Keratinocyte (primary cell): ENCODE data around the gene ENOSF1. TPM values are rescaled to one million over a fixed set of nuclear protein-coding genes. Genes with fewer than 3 reads are reported as not detected.
A peak's percentile ranks its signal among the peaks of the same experiment; 100 is the strongest.

Source experiments
- DNase-seq: peaks from one replicate; pipeline ENCODE4 v3.0.0-alpha.2; 2011; ENCODE audit warnings: low read depth, missing footprints, low spot score
- FAIRE-seq: peaks from 2 replicates; lab custom pipeline; 2011; peaks lifted over from hg19 to GRCh38; lab: Jason Lieb, UNC
- H2AFZ ChIP-seq: 2 replicates; pipeline ENCODE4 v1.6.0; 2012; ENCODE audit warnings: low read length, control low read depth, inconsistent platforms; ENCODE audit not compliant: control insufficient read depth
- H3K27ac ChIP-seq: 2 replicates; pipeline ENCODE4 v1.5.1; 2011; ENCODE audit warnings: low read length; ENCODE audit not compliant: control insufficient read depth, insufficient read depth
- H3K27me3 ChIP-seq: 3 replicates; pipeline ENCODE4 v1.6.0; 2011; ENCODE audit warnings: low read length; ENCODE audit not compliant: control insufficient read depth, insufficient read depth; ENCODE audit errors: extremely low read depth
- H3K36me3 ChIP-seq, 2 experiments: 2 replicates in 1 of 2; 3 replicates in 1 of 2; pipeline ENCODE4 v1.5.1; 2011; ENCODE audit warnings: low read length in 2 of 2, mild to moderate bottlenecking in 1 of 2; ENCODE audit not compliant: control insufficient read depth in 2 of 2, insufficient read depth in 2 of 2; ENCODE audit errors: extremely low read depth in 1 of 2
- H3K4me1 ChIP-seq: 3 replicates; pipeline ENCODE4 v1.5.1; 2011; ENCODE audit warnings: low read length; ENCODE audit not compliant: control insufficient read depth, insufficient read depth; ENCODE audit errors: extremely low read depth
- H3K4me2 ChIP-seq: 3 replicates; pipeline ENCODE4 v1.6.0; 2011; ENCODE audit warnings: low read depth, low read length; ENCODE audit not compliant: control insufficient read depth, insufficient read depth; ENCODE audit errors: extremely low read depth
- H3K4me3 ChIP-seq, 3 experiments: fragments of 200-600 bp in 1 of 3; sonication (generic) in 1 of 3; 2 replicates in 2 of 3; 3 replicates in 1 of 3; pipeline ENCODE4 v1.5.1; 2011 to 2016; ENCODE audit warnings: low read length in 3 of 3, mild to moderate bottlenecking in 3 of 3, control low read depth in 2 of 3, inconsistent platforms in 1 of 3, low read depth in 1 of 3, mixed read lengths in 1 of 3, mixed run types in 1 of 3, moderate library complexity in 1 of 3; ENCODE audit not compliant: control insufficient read depth in 2 of 3, insufficient read depth in 2 of 3; ENCODE audit errors: extremely low read depth in 1 of 3
- H3K79me2 ChIP-seq: 2 replicates; pipeline ENCODE4 v1.6.0; 2012; ENCODE audit warnings: low read length; ENCODE audit not compliant: control insufficient read depth, insufficient read depth
- H3K9ac ChIP-seq: 3 replicates; pipeline ENCODE4 v1.6.0; 2011; ENCODE audit warnings: low read length; ENCODE audit not compliant: control insufficient read depth, insufficient read depth; ENCODE audit errors: extremely low read depth
- H3K9me1 ChIP-seq: 3 replicates; pipeline ENCODE4 v1.6.0; 2011; ENCODE audit warnings: low read length; ENCODE audit not compliant: control insufficient read depth, insufficient read depth; ENCODE audit errors: extremely low read depth
- H3K9me3 ChIP-seq: 2 replicates; pipeline ENCODE4 v1.5.1; 2012; ENCODE audit warnings: low read depth, low read length; ENCODE audit not compliant: control insufficient read depth
- H4K20me1 ChIP-seq: 3 replicates; pipeline ENCODE4 v1.6.0; 2011; ENCODE audit warnings: low read length; ENCODE audit not compliant: control insufficient read depth, insufficient read depth; ENCODE audit errors: extremely low read depth
- EZH2 ChIP-seq: IDR thresholded peaks from one replicate; pipeline ENCODE4 v1.6.1; 2012; ENCODE audit warnings: inconsistent platforms, mild to moderate bottlenecking, low read length, moderate library complexity
- dilution Hi-C: fragments of 300-500 bp; cut with MboI; formaldehyde crosslinking; loops from one replicate; pipeline ENCODE4 v1.7.0; 2020; ENCODE audit warnings: low sequenced_read_pairs; ENCODE audit not compliant: extremely low pct_ligation_motif_present
- polyA plus RNA-seq, 5 experiments: library from polyadenylated mRNA; depleted of rRNA in 3 of 5; stranded (reverse) in 3 of 5; stranded (forward) in 1 of 5; unstranded in 1 of 5; fragments of >200 nt; gene quantifications; 1 replicate in 1 of 5; 2 replicates in 3 of 5; 3 replicates in 1 of 5; pipeline versions ENCODE4 v1.2.1 to v1.2.3, GENCODE V29; 2011 to 2012; ENCODE audit warnings: missing spikeins in 2 of 5, low read depth in 1 of 5, low replicate concordance in 1 of 5
- TF ChIP-seq, protein P1 (sequence below), 3 experiments: IDR thresholded peaks in 1 of 3; conservative IDR thresholded peaks in 1 of 3; optimal IDR thresholded peaks in 1 of 3; 2 replicates in 2 of 3; 3 replicates in 1 of 3; pipeline versions ENCODE3 to v1.5.1; 2011; ENCODE audit warnings: low read length in 3 of 3, mild to moderate bottlenecking in 3 of 3, moderate library complexity in 2 of 3, control low read depth in 1 of 3, inconsistent platforms in 1 of 3; ENCODE audit not compliant: insufficient read depth in 2 of 3; ENCODE audit errors: extremely low read depth in 1 of 3

ENOSF1 gene
- polyA plus RNA-seq, 1 donor (not counting 4 experiments of a cell fraction or from before 2014, with no cell fraction given) = 27.6 TPM

DNA sequence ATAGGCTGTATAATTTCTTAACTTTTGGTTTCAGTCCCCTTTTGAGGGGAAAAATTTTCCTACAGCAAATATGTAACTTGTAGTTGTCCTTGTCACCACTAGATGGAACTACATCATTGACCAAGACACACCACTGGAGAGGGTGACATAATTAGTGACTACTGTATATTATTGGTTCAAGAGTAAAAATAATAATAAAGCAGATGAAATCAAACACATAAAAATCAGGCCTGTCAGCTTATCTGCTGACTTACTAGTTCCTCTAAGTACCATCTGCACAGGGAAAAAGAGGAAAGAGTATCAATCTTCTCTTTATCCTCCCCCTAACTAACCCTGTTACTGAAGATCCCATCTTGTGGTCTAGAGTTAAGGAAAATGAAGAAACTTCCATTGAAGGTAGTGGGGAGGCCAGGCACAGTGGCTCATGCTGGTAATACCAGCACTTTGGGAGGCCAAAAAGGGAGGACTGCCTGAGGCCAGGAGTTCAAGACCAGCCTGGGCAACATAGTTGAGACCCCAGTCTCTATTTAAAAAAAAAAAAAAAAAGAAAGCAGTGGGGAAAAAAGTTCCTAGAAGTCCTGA is 29.6 kb upstream of the ENOSF1 start:
- H3K9ac ChIP-seq = no peak overlapping the region
- no peaks in the 10 kb centered on the region for H3K4me1 ChIP-seq
- TF ChIP-seq EZH2 = no peak
- TF ChIP-seq, protein P1, sequence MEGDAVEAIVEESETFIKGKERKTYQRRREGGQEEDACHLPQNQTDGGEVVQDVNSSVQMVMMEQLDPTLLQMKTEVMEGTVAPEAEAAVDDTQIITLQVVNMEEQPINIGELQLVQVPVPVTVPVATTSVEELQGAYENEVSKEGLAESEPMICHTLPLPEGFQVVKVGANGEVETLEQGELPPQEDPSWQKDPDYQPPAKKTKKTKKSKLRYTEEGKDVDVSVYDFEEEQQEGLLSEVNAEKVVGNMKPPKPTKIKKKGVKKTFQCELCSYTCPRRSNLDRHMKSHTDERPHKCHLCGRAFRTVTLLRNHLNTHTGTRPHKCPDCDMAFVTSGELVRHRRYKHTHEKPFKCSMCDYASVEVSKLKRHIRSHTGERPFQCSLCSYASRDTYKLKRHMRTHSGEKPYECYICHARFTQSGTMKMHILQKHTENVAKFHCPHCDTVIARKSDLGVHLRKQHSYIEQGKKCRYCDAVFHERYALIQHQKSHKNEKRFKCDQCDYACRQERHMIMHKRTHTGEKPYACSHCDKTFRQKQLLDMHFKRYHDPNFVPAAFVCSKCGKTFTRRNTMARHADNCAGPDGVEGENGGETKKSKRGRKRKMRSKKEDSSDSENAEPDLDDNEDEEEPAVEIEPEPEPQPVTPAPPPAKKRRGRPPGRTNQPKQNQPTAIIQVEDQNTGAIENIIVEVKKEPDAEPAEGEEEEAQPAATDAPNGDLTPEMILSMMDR (optimal IDR thresholded peaks at IDR 0.05 in 1 of 3, IDR thresholded peaks at IDR 0.05 in 1 of 3, conservative IDR thresholded peaks at IDR 0.05 in 1 of 3; ENCODE audit: extremely low read depth in 1 of 3, insufficient read depth in 2 of 3, low read length in 3 of 3) = peak in 2 of 3 experiments; percentile 15 to 46
- H3K27ac ChIP-seq = no peak overlapping the region
- no peaks in the 10 kb centered on the region for H3K79me2 ChIP-seq
- no peaks in the 10 kb centered on the region for H3K9me3 ChIP-seq
- H3K27me3 ChIP-seq = no peaks in the 10 kb centered on the region
- FAIRE-seq (peak; percentile 71), DNase-seq (no peak)
- H2AFZ ChIP-seq = no peak overlapping the region
- H4K20me1 ChIP-seq = no peaks in the 10 kb centered on the region
- peaks cover 5 to 13% of the 10 kb centered on the region in 2 experiments for H3K36me3 ChIP-seq
- dilution Hi-C loops = no loop called here
- no peaks in the 10 kb centered on the region for H3K9me1 ChIP-seq
- no peak overlapping the region for H3K4me2 ChIP-seq
- H3K4me3 ChIP-seq = no peak overlapping the region

DNA sequence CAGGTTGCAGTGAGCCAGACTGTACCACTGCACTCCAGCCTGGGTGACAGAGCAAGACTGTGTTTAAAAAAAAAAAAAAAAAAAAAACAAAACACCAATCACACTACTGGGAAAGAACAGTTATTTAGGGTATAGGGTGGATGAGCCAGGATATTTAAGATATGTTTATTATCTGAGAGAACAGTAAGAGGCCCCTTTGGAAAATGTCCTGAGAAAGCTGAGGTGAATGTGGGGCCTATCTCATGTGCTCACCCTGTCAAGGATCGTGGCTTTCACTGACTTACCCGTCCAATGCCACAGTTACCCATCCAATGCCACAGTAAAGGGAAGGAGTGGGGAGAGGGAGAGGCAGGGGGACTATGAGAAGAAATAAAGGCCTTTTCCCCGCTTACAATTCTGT is 19.9 kb upstream of the ENOSF1 start:
- Histone ChIP-seq H3K9ac (no peak overlapping the region), H3K27me3 (no peaks in the 10 kb centered on the region), H3K79me2 (no peaks in the 10 kb centered on the region), H3K36me3 (peaks cover 4 to 6% of the 10 kb centered on the region in 2 experiments), H3K4me3 (no peak overlapping the region), H2AFZ (no peak overlapping the region), H3K4me1 (no peaks in the 10 kb centered on the region), H4K20me1 (no peaks in the 10 kb centered on the region), H3K9me3 (no peaks in the 10 kb centered on the region), H3K9me1 (no peaks in the 10 kb centered on the region), H3K4me2 (no peak overlapping the region), H3K27ac (no peak overlapping the region)
- FAIRE-seq (no peak), DNase-seq (no peak)
- TF ChIP-seq EZH2 = no peak
- TF ChIP-seq, protein P1 (optimal IDR thresholded peaks at IDR 0.05 in 1 of 3, IDR thresholded peaks at IDR 0.05 in 1 of 3, conservative IDR thresholded peaks at IDR 0.05 in 1 of 3; ENCODE audit: extremely low read depth in 1 of 3, insufficient read depth in 2 of 3, low read length in 3 of 3) = no peak
- dilution Hi-C loops = no loop called here
